T-helper 2 cell (primary cell): ENCODE results near the gene ZMAT3.
A peak's percentile ranks its signal among the peaks of the same experiment; 100 is the strongest.
"Not testable (repeated sequence)": the region's sequence is repeated elsewhere in the genome, so short reads cannot be mapped to it uniquely, and the experiment has no call there.

Source experiments
- DNase-seq, 5 experiments: peaks; one replicate each; pipeline versions ENCODE4 v3.0.0 to v3.0.0-alpha.2; 2012 to 2022

Gene ZMAT3

GRCh38 chr3:179068779-179069530 lies 2.7 kb downstream of the ZMAT3 start:
- peak in 4 of 5 experiments; percentile 13 to 48 (median 17) for DNase-seq

- no peak for DNase-seq
Observed at GRCh38 chr3:179067839-179068238, 3.8 kb downstream of the ZMAT3 start.

- no peak for DNase-seq
Observed at GRCh38 chr3:179067291-179067690, 4.3 kb downstream of the ZMAT3 start.

DNA sequence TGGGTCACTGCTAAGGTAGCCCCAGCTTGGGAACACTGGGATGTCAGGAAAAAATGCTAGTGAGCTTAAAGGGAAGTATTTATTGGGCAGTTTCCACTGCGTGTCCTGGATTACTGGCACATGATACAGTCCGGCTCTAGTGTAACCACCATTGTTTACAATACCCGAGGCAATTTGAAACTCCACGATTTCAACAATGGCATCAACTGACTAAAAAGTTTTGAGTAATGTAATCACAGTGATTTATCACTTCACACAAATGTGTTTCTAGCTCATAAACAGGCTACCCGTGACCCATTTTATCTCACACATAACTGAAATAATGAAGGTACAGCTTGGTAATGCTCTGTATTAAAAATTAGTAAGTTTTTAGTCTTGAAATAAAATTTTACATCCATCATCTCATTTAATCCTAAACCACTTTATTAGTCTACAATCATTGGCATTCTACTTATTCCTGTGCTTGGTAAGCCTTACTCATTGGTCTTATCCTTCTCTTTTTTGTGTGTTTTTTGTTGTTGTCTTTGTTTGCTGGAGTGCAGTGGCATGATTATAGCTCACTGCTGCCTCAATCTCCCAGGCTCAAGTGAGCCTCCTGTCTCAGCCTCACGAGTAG lies 7.6 kb downstream of the ZMAT3 start:
- DNase-seq: no peak

DNA sequence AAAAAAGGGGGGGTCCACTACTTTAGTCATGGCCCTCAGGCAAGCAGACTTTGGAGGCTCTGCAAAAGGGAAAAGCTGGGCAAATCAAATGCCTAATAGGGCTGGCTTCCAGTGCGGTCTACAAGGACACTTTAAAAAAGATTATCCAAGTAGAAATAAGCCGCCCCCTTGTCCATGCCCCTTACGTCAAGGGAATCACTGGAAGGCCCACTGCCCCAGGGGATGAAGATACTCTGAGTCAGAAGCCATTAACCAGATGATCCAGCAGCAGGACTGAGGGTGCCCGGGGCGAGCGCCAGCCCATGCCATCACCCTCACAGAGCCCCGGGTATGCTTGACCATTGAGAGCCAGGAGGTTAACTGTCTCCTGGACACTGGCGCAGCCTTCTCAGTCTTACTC lies 15.3 kb downstream of the ZMAT3 start:
- no peak for DNase-seq

GRCh38 chr3:179054565-179054964 lies 17.0 kb downstream of the ZMAT3 start:
- not testable (repeated sequence) for DNase-seq

GRCh38 chr3:179046497-179047353 lies 24.9 kb downstream of the ZMAT3 start:
- DNase-seq: no peak

- no peak for DNase-seq
Observed at GRCh38 chr3:179045719-179046402, 25.7 kb downstream of the ZMAT3 start.

GRCh38 chr3:179038899-179039251 lies 32.7 kb downstream of the ZMAT3 start:
- not testable (repeated sequence) for DNase-seq

- no peak for DNase-seq
Observed at GRCh38 chr3:179038216-179038898, 33.3 kb downstream of the ZMAT3 start.

- peak in 4 of 5 experiments; percentile 20 to 82 (median 28) for DNase-seq
Observed at GRCh38 chr3:179037351-179037750, 34.3 kb downstream of the ZMAT3 start.

GRCh38 chr3:179036626-179037300 lies 34.8 kb downstream of the ZMAT3 start:
- DNase-seq: no peak

- DNase-seq: no peak
Observed at GRCh38 chr3:179036226-179036625, 35.4 kb downstream of the ZMAT3 start.

DNA sequence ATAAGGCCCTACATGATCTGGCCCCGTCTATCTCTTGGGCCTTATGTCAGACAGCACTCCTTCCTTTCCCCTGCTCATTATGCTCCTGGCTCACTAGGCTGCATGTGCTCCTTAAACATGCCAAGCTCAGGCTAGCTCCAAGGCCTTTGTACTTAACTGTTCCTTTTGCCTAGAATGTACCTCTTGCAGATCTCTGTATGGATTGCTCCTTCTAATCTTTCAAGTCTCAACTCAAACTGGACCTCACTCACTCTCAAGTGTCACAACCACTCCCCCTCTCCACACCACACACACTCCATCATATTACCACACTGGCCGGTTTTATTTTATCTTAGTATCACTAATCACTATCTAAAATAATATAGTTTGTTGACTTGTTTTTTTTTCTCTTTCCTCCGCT lies 36.4 kb downstream of the ZMAT3 start:
- DNase-seq: no peak

DNA sequence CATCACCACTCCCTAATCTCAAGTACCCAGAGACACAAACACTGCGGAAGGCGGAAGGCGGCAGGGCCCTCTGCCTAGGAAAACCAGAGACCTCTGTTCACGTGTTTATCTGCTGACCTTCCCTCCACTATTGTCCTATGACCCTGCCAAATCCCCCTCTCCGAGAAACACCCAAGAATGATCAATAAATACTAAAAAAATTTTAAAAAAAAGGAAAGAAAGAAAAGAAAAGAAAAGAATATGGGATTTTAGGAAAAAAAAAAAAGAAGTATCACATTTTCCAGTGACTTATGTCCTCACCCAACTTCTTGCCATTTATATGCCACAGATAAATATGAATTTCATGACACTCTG lies 38.3 kb downstream of the ZMAT3 start:
- not testable (repeated sequence) for DNase-seq

DNA sequence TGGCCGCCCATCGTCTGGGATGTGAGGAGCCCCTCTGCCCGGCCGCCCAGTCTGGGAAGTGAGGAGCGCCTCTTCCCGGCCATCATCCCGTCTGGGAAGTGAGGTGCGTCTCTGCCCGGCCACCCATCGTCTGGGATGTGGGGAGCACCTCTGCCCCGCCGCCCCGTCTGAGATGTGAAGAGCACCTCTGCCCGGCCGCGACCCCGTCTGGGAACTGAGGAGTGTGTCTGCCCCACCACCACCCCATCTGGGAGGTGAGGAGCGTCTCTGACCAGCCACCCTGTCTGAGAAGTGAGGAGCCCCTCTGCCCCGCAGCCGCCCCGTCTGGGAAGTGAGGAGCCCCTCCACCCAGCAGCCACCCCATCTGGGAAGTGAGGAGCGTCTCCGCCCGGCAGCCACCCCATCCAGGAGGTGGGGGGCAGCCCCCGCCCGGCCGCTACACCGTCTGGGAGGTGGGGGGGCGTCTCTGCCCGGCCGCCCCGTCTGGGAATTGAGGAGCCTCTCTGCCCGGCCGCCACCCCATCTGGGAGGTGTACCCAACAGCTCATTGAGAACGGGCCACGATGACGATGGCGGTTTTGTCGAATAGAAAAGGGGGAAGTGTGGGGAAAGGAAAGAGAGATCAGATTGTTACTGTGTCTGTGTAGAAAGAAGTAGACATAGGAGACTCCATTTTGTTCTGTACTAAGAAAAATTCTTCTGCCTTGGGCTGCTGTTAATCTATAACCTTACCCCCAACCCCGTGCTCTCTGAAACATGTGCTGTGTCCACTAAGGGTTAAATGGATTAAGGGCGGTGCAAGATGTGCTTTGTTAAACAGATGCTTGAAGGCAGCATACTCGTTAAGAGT lies 38.9 kb downstream of the ZMAT3 start:
- not testable (repeated sequence) for DNase-seq

DNA sequence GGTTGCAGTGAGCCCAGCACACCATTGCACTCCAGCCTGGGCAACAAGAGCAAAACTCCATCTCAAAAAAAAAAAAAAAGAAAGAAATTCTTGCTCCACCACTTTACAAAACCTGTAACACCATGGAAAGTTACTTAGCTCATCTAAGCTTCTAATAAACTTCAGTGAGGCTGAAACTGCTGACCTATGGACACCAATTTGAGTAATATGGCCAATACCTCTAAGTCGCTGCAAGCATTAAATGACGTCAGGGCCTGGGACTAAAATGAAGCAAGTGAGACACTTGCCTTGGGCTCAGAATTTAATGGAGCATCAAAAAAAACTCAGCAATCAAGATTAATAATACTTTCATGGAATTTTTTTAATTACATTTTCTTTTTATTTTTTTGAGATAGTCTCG lies 42.5 kb downstream of the ZMAT3 start:
- no peak for DNase-seq

DNA sequence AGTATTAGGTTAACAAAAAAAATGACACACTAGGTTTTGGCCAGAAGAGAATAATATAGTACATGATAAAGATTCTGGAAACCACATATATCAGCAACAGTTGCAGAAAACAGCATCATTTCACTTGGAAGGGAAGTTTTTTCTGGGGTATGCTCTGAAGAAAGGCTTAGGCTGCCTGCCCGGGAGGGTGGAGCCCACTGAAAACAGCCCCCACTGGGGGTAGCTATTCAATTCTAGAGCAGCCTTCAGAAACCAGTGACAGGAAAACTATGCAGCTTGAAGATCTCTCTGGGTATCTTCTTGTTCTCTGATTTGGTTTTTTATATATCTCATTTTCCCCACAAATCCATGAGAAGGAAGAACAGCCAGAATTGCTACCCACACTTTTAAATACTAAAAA lies 43.2 kb downstream of the ZMAT3 start:
- no peak for DNase-seq

- DNase-seq: peak in 1 of 5 experiments; percentile 22
Observed at GRCh38 chr3:179027326-179027900, 44.2 kb downstream of the ZMAT3 start.

DNA sequence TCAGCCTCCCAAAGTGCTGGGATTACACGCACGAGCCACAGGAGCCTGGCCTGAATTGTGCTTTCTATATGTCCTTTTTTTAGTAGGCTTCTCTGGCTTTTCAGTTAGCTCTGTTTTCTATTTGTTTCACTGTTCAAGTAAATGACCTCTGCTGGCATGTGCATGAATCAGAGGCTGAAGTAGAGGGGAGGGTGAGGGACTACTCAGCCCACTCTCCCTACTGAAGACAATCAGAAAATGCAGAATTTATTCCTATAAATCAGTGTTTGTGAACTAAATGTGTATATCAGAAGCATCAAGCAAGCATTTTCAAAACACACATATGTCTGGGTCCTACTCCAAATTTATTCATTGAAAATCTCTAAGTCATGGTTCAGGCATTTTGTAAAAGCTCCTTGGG lies 45.0 kb downstream of the ZMAT3 start:
- DNase-seq: no peak
